ENCODE data around the gene RAB1B. TPM values are rescaled to one million over a fixed set of nuclear protein-coding genes. Genes with fewer than 3 reads are reported as not detected.
A peak's percentile ranks its signal among the peaks of the same experiment; 100 is the strongest.
"Not testable (repeated sequence)": the region's sequence is repeated elsewhere in the genome, so short reads cannot be mapped to it uniquely, and the experiment has no call there.

The RAB1B gene
- total RNA-seq, 1 donor from 2014 or later = 150 TPM

DNA sequence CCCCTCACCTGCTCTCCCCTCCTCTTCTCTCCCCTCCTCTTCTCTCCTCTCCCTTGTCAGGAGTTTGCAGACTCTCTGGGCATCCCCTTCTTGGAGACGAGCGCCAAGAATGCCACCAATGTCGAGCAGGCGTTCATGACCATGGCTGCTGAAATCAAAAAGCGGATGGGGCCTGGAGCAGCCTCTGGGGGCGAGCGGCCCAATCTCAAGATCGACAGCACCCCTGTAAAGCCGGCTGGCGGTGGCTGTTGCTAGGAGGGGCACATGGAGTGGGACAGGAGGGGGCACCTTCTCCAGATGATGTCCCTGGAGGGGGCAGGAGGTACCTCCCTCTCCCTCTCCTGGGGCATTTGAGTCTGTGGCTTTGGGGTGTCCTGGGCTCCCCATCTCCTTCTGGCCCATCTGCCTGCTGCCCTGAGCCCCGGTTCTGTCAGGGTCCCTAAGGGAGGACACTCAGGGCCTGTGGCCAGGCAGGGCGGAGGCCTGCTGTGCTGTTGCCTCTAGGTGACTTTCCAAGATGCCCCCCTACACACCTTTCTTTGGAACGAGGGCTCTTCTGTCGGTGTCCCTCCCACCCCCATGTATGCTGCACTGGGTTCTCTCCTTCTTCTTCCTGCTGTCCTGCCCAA is 7.7 kb downstream of the RAB1B start:
- DNase-seq (ENCODE audit: extremely low spot score, unreplicated experiment) = no peak
- no peak overlapping the region for H3K4me3 Mint-ChIP-seq (ENCODE audit: unreplicated experiment)
- H3K27me3 Mint-ChIP-seq (ENCODE audit: unreplicated experiment) = no peaks in the 10 kb centered on the region
- TF ChIP-seq, protein P1, sequence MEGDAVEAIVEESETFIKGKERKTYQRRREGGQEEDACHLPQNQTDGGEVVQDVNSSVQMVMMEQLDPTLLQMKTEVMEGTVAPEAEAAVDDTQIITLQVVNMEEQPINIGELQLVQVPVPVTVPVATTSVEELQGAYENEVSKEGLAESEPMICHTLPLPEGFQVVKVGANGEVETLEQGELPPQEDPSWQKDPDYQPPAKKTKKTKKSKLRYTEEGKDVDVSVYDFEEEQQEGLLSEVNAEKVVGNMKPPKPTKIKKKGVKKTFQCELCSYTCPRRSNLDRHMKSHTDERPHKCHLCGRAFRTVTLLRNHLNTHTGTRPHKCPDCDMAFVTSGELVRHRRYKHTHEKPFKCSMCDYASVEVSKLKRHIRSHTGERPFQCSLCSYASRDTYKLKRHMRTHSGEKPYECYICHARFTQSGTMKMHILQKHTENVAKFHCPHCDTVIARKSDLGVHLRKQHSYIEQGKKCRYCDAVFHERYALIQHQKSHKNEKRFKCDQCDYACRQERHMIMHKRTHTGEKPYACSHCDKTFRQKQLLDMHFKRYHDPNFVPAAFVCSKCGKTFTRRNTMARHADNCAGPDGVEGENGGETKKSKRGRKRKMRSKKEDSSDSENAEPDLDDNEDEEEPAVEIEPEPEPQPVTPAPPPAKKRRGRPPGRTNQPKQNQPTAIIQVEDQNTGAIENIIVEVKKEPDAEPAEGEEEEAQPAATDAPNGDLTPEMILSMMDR (IDR thresholded peaks at IDR 0.05) = no peak
- no peak overlapping the region for H3K27ac Mint-ChIP-seq (ENCODE audit: unreplicated experiment)
- H3K36me3 Mint-ChIP-seq (ENCODE audit: unreplicated experiment) = peaks cover 26% of the 10 kb centered on the region
- H3K9me3 Mint-ChIP-seq (ENCODE audit: unreplicated experiment) = no peaks in the 10 kb centered on the region
- H3K4me1 Mint-ChIP-seq (ENCODE audit: unreplicated experiment) = peaks cover 20% of the 10 kb centered on the region

DNA sequence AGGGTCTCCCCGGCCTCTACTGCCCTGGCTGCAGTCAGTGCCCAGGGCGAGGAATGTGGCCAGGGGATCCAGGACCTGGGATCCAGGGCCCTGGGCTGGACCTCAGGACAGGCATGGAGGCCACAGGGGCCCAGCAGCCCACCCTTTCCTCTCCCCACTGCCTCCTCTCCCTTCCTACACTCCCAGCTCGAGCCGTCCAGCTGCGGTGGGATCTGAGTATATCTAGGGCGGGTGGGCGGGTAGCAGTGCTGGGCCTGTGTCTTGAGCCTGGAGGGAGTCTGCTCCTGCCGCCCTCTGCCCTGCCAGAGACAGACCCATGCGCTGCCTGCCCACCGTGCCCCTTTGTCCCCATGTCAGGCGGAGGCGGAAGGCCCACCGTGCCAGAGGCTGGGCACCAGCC is 8.2 kb downstream of the RAB1B start:
- not testable (repeated sequence) for DNase-seq (ENCODE audit: extremely low spot score, unreplicated experiment); H3K27me3 Mint-ChIP-seq (ENCODE audit: unreplicated experiment); H3K9me3 Mint-ChIP-seq (ENCODE audit: unreplicated experiment); H3K4me3 Mint-ChIP-seq (ENCODE audit: unreplicated experiment)
- H3K4me1 Mint-ChIP-seq (ENCODE audit: unreplicated experiment) = peaks cover 25% of the 10 kb centered on the region
- peak overlapping the region; percentile 41 for H3K27ac Mint-ChIP-seq (ENCODE audit: unreplicated experiment)
- H3K36me3 Mint-ChIP-seq (ENCODE audit: unreplicated experiment) = peaks cover 26% of the 10 kb centered on the region

GRCh38 chr11:66277064-66277463 is 8.6 kb downstream of the RAB1B start:
- peak overlapping the region; percentile 41 for H3K27ac Mint-ChIP-seq (ENCODE audit: unreplicated experiment)
- not testable (repeated sequence) for H3K4me3 Mint-ChIP-seq (ENCODE audit: unreplicated experiment); DNase-seq (ENCODE audit: extremely low spot score, unreplicated experiment); H3K9me3 Mint-ChIP-seq (ENCODE audit: unreplicated experiment); H3K27me3 Mint-ChIP-seq (ENCODE audit: unreplicated experiment)
- peaks cover 22% of the 10 kb centered on the region for H3K36me3 Mint-ChIP-seq (ENCODE audit: unreplicated experiment)
- peaks cover 24% of the 10 kb centered on the region for H3K4me1 Mint-ChIP-seq (ENCODE audit: unreplicated experiment)

DNA sequence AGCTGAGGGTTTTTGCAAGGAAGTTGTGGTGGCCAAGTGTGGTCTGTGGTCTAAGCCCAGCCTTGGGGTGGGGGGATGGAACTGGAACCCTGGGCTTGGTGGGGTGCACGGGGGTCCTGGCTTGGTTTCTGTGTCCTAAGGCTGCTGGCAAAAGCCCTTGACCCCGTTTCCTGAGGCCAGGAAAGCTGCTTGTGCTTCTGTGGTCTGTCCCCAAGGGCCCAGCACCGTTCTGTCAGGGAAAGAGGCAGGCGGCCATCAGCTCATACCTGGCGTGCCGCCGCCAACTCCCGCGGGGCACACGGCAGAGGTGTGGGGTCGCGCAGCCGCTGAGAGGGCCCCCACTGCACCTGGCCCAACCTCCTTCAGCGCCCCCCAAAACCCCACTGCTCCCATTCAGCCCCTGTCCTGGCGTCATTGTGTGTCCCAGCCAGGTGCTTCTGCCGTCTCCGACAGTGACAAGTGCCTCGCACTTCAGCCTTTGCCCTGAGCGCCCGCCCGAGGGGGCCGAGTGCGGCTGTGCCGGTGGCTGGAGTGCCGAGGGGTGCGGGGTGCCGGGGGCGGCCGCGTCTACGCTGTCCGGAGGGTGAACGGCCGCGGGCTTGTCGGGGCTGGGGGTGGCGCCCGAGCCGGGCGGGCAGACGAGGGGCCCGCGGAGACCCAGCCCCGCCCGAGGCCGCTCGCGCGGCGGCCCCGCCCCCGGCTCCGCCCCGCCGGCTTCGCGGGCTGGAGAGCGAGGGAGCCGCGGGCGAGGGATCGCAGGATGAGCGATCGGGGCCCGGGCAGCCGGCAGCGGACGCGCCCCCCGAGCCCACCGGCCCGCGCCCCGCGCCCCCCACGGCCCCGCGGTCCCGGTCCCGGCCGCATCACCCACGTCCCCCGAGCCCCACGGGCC is 9.3 kb downstream of the RAB1B start, which contains the start of gene CNIH2:
CNIH2 (plus strand) TSS at position 705 of the 892 bp plus-strand sequence. CDS start 282 bp downstream, outside the sequence.
- Mint-ChIP-seq H3K27ac (ENCODE audit: unreplicated experiment) (peak within 1 kb of the TSS; percentile 41), H3K4me3 (ENCODE audit: unreplicated experiment) (peak within 1 kb of the TSS; percentile 61), H3K27me3 (ENCODE audit: unreplicated experiment) (no peaks in the 10 kb centered on the region)

DNA sequence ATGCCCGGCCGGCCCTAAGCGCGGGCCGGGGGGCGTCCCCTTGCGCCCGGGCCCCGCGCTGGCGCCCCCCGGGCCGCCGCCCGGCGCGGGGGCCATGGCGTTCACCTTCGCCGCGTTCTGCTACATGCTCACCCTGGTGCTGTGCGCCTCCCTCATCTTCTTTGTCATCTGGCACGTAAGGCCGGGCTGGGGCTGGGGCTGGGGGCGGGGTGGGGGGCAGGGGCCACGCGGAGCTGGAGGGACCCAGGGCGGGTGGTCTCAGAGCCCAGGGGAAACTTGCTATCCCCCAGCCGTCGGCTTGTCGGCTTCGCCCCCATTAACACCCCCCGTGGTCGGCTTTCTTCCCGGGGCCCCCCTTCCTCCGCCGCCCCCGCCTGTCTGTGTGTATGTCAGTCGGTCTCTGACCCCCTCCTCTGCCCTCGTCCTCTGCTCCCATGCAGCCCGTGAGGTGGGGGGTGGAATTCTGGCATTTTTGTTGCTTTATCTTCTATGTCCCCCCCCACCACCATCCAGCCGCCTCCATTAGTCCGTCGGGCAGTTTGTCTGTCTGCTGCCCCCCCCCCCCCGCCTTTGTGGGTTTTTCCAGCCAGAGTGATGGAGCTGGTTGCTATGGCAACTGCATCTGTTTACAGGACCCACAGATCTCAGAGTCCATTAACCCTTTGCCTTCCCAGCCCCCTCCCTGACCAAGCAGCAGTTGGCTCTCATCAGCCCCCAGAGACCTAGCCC is 10.1 kb downstream of the RAB1B start:
- no peaks in the 10 kb centered on the region for H3K9me3 Mint-ChIP-seq (ENCODE audit: unreplicated experiment)
- H3K36me3 Mint-ChIP-seq (ENCODE audit: unreplicated experiment) = peaks cover 14% of the 10 kb centered on the region
- H3K27ac Mint-ChIP-seq (ENCODE audit: unreplicated experiment) = no peak overlapping the region
- TF ChIP-seq, protein P1 (IDR thresholded peaks at IDR 0.05) = no peak
- no peak for DNase-seq (ENCODE audit: extremely low spot score, unreplicated experiment)
- peaks cover 37% of the 10 kb centered on the region for H3K4me1 Mint-ChIP-seq (ENCODE audit: unreplicated experiment)
- peak overlapping the region; percentile 61 for H3K4me3 Mint-ChIP-seq (ENCODE audit: unreplicated experiment)
- no peaks in the 10 kb centered on the region for H3K27me3 Mint-ChIP-seq (ENCODE audit: unreplicated experiment)

More for the DNA sequence above, 9.3 kb downstream of the RAB1B start, which contains the start of gene CNIH2:
- Mint-ChIP-seq H3K4me1 (ENCODE audit: unreplicated experiment) (peaks cover 31% of the 10 kb centered on the region), H3K36me3 (ENCODE audit: unreplicated experiment) (peaks cover 20% of the 10 kb centered on the region), H3K9me3 (ENCODE audit: unreplicated experiment) (no peaks in the 10 kb centered on the region)
- TF ChIP-seq, protein P1 (IDR thresholded peaks at IDR 0.05) = no peak
- DNase-seq (ENCODE audit: extremely low spot score, unreplicated experiment) = no peak

Data from osteocyte (in vitro differentiated cells).